Measurements from ENCODE around the gene WNT6.
A peak's percentile ranks its signal among the peaks of the same experiment; 100 is the strongest.

Gene WNT6

DNA sequence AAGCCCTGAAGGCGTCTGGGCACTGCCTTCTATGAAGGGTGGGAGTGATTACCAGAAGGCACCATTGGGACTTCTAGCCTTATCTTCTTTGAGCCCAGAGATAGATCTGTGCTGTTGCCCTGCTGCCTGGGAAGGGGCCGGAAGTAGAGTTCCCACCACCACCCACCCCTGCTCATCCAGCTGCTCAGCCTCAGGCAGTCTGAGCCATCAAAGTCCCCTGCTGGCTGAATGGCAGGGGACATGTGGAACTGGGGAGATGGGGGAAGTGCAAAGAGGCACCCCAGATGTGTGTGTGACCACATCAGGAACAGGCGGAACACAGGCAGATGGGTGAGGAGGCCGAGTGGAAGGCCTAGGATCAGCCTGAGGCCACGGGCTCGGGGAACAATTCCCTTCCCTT lies 17.7 kb downstream of the WNT6 start:
- Histone ChIP-seq H3K36me3 (no peaks in the 10 kb centered on the region), H3K27ac (peak overlapping the region; percentile 85), H3K4me3 (ENCODE audit: low read depth, low read length) (no peak overlapping the region), H3K9me3 (ENCODE audit: severe bottlenecking) (no peaks in the 10 kb centered on the region), H3K27me3 (ENCODE audit: insufficient read depth, low read depth, severe bottlenecking) (no peaks in the 10 kb centered on the region)
- TF ChIP-seq, protein P1, sequence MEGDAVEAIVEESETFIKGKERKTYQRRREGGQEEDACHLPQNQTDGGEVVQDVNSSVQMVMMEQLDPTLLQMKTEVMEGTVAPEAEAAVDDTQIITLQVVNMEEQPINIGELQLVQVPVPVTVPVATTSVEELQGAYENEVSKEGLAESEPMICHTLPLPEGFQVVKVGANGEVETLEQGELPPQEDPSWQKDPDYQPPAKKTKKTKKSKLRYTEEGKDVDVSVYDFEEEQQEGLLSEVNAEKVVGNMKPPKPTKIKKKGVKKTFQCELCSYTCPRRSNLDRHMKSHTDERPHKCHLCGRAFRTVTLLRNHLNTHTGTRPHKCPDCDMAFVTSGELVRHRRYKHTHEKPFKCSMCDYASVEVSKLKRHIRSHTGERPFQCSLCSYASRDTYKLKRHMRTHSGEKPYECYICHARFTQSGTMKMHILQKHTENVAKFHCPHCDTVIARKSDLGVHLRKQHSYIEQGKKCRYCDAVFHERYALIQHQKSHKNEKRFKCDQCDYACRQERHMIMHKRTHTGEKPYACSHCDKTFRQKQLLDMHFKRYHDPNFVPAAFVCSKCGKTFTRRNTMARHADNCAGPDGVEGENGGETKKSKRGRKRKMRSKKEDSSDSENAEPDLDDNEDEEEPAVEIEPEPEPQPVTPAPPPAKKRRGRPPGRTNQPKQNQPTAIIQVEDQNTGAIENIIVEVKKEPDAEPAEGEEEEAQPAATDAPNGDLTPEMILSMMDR (IDR thresholded peaks at IDR 0.05; ENCODE audit: low read depth, low read length), result no peak
- DNase-seq, result no peak

DNA sequence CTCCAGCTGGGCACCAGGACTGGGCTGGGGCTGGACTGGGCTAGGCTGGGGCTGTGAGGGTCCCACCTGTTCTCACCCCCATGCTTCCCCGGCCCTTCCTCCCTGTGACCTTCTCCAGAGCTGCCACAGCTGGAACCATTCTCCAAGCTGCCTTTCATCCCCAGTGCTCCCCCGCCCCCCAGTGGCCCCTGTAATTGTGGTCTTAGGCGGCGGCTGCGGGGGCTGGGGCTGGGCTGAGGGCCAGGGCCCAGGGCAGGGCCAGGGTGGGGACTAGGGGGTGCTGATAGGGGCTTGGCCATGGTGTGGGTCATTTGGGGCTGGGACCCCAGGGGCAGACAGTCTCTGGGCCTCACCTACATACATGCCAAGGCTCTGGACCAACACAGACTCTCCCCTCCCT lies 18.3 kb downstream of the WNT6 start:
- Histone ChIP-seq H3K36me3 (no peaks in the 10 kb centered on the region), H3K27ac (peak overlapping the region; percentile 85), H3K27me3 (ENCODE audit: insufficient read depth, low read depth, severe bottlenecking) (no peaks in the 10 kb centered on the region), H3K4me3 (ENCODE audit: low read depth, low read length) (no peak overlapping the region), H3K9me3 (ENCODE audit: severe bottlenecking) (no peaks in the 10 kb centered on the region)
- TF ChIP-seq, protein P1 (IDR thresholded peaks at IDR 0.05; ENCODE audit: low read depth, low read length), result no peak
- no peak for DNase-seq

DNA sequence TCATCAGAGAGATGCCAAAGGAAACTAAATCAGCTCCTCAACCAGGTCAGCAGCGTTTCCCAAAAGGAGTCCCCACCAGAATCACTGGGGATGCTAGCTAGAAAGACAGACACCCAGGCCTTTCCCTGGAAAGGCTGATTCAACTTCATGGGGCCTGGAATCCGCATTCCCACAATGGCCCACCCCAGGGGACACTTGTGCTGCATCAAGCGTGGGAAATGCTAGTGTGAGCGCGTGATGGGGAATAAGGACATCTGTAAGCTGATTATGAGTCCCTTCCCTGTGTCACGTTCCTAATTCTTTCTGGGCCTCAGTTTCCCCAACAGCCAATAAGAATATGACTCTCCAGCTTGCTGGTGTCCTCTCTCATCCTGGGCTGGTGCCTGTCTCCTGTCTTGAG lies 18.9 kb downstream of the WNT6 start:
- H3K4me3 ChIP-seq (ENCODE audit: low read depth, low read length), result no peak overlapping the region

DNA sequence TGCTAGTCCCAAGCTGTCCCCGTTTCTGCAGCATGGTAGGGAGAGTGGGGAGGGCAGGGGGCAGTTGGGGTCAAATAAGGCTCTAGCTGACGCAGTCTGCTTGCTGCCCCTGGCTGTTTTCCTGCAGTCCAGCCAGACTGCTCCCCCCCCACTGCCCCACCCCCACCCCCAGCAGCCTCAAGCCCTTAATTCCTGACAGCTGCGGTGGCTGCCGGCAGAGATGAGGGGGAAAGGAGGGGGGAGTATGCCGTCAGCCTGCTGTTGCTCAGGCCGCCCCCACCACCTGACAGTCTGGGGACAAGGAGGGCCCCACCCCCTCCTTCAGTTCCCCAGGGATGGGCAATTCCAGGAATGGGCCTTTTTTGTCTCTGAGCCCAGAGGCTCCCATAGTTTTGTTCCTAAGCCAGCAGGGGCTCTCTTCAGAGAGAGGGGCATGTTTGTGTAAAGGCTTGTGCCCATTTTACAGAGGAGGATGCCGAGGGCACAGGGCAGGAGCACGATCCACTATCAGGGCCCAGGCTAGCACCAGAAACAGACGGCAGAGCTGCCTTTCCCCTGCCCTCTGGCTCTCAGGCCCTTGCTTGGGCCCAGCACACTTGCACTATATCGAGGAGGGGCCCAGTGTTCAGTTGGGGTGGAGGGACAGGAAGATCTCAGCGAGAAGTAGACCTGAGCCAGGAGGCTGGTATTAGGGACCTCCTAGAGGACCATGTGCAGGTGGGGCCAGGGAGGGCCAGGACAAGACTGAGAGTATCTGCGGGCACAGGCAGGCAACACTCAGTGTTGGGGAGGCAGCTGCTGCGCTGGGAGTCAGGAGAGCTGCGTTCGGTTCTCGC lies 19.5 kb downstream of the WNT6 start:
- H3K36me3 ChIP-seq, result no peaks in the 10 kb centered on the region
- H3K4me3 ChIP-seq (ENCODE audit: low read depth, low read length), result no peak overlapping the region
- peak overlapping the region; percentile 85 for H3K27ac ChIP-seq
- TF ChIP-seq, protein P1 (IDR thresholded peaks at IDR 0.05; ENCODE audit: low read depth, low read length), result no peak
- DNase-seq, result peak; percentile 92
- H3K27me3 ChIP-seq (ENCODE audit: insufficient read depth, low read depth, severe bottlenecking), result no peaks in the 10 kb centered on the region
- H3K9me3 ChIP-seq (ENCODE audit: severe bottlenecking), result no peaks in the 10 kb centered on the region

More for the DNA sequence above, 18.9 kb downstream of the WNT6 start:
- Histone ChIP-seq H3K27me3 (ENCODE audit: insufficient read depth, low read depth, severe bottlenecking) (no peaks in the 10 kb centered on the region), H3K9me3 (ENCODE audit: severe bottlenecking) (no peaks in the 10 kb centered on the region), H3K36me3 (no peaks in the 10 kb centered on the region), H3K27ac (peak overlapping the region; percentile 85)
- TF ChIP-seq, protein P1 (IDR thresholded peaks at IDR 0.05; ENCODE audit: low read depth, low read length), result no peak
- DNase-seq, result no peak

DNA sequence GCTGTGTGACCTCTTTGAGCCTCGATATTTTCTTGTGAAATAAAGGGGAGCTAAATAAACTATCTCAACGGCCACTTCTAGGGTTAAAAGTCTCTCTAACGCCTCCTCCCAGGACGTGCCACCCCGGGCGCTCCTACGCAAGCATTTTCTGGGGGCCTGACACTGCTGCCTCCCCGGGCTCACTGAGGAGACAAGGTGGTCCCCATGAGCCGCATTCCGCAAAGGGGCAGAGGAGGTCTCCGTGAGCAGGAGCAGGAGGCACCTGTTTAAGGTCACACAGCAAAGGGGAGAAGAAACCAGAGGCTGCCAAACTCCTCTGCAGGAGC lies 20.1 kb downstream of the WNT6 start:
- no peak for DNase-seq
- Histone ChIP-seq H3K4me3 (ENCODE audit: low read depth, low read length) (no peak overlapping the region), H3K9me3 (ENCODE audit: severe bottlenecking) (no peaks in the 10 kb centered on the region), H3K27me3 (ENCODE audit: insufficient read depth, low read depth, severe bottlenecking) (no peaks in the 10 kb centered on the region), H3K27ac (peak overlapping the region; percentile 75), H3K36me3 (no peaks in the 10 kb centered on the region)
- TF ChIP-seq, protein P1 (IDR thresholded peaks at IDR 0.05; ENCODE audit: low read depth, low read length), result no peak

All from WERI-Rb-1 (cell line).